ENCODE data around the gene REN. TPM values are rescaled to one million over a fixed set of nuclear protein-coding genes. Genes with fewer than 3 reads are reported as not detected.

REN gene
- total and polyA plus RNA-seq, 11 donors: not detected

DNA sequence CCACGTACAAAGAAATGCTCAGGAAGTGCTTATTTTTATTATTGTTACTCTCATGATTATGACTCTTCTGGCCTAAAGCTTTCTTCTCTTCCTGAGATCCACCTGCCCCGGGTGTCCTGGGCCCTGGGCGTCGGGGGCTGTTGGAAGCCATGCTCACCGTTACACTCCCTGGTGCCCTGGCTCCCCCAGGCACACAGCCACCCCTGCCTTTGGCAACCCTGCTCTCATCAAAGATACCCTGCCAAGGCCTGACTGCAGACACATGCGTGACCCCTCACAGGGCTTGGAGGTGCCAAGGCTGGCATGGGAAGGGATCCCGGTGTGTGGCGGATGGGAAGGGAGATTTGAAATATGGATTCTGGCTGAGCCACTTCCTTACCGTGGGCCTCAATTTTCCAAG is 33.4 kb upstream of the REN start:
- no peak overlapping the region for H3K4me3 ChIP-seq
- peaks cover 0 to 18% (median 0%) of the 10 kb centered on the region in 12 donors for H3K4me1 ChIP-seq
- intact Hi-C loops (cut with DNase I): no loop called here
- no peak for TF ChIP-seq CTCF (IDR thresholded peaks at IDR 0.05)
- TF ChIP-seq POLR2A (IDR thresholded peaks at IDR 0.05): no peak
- H3K36me3 ChIP-seq: no peaks in the 10 kb centered on the region
- WGBS, 4 donors: 68 to 83% (median 73%) methylated on average over 9 of the region's 9 CpGs
- ATAC-seq: peak in 3 of 4 donors; percentile 32 to 61 (median 54)
- DNase-seq: peak in 2 of 5 donors; percentile 13 to 44
- peaks cover 0 to 6% (median 0%) of the 10 kb centered on the region in 9 donors for H3K27me3 ChIP-seq
- H3K27ac ChIP-seq: peak overlapping the region in 1 of 12 donors; percentile 13
- H3K9me3 ChIP-seq: no peaks in the 10 kb centered on the region

DNA sequence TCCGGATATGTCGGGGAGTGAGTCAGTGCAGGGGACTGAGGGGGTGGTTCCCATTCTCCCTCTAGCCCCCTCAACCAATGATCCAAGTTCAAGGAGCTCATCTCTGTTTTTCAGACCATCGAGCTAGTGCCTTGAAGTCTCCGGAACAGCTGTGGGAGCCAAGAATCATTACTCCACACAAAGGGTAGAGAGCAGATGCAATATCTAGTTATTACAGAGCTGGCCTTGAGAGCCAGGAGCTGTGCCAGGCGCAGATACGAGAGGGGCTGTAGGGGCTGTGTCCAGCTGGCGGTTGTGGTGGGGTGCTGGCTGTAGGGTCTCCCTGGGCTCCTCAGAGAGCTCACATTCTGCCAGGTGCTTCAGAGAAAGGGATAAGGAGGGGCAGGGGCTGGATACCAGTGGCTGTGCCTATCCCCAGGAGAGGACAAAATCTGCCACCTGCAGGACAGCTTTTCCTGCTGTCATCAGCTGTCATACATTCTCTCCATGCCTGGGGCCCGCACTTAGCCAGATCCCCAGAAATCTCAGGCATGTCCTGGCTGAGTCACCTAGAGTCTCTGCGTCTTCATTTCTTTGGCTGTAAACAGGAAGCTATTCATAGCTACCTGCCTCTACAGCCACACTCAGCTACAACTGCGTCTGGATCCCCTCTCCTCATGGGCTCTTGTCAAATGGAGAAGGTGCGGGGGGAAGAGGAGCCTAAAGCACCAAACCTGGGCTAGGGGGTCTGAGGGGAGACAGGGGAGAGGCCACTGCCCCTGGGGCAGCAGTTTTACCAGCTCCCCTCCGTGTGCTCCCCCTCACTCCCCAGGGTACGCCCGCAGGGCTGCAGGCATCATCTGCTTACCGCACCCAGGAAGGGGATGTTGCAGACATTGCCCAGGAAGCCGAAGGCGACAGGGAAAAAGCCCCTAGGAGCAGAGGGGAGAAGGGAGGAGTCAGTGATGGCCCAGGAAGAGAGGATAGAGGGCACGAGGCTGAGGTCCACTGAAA is 32.5 kb upstream of the REN start:
- peak overlapping the region in 3 of 12 donors; percentile 13 to 50 (median 20) for H3K27ac ChIP-seq
- DNase-seq: peak in 2 of 5 donors; percentile 13 to 42

DNA sequence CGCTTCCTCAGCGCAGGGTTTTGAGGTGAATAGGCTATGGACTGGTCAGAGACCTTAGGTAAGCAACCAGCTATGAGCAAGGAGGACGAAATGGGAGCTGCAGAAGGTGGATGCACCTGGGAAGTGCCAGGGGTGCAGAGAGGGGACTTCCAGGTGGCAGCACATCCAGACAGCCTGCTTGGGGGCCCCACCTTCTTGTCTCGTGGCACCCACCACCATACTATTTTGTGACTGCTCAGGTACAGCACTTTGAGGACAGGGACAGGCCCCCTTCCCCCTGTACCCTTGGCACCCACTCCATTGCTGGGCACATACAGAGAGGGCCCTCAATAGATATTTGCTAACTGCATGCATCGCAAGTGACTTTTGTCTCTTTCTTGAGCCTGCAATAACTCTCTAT is 30.9 kb upstream of the REN start:
- TF ChIP-seq CTCF (IDR thresholded peaks at IDR 0.05) (no peak), POLR2A (IDR thresholded peaks at IDR 0.05) (no peak)
- peaks cover 0 to 10% (median 0%) of the 10 kb centered on the region in 9 donors for H3K27me3 ChIP-seq
- ATAC-seq: no peak
- intact Hi-C loops (cut with DNase I): no loop called here
- H3K9me3 ChIP-seq: no peaks in the 10 kb centered on the region
- no peak overlapping the region for H3K4me3 ChIP-seq
- no peak for DNase-seq
- WGBS, 4 donors: 88 to 91% (median 90%) methylated on average over 5 of the region's 5 CpGs
- no peaks in the 10 kb centered on the region for H3K36me3 ChIP-seq
- no peak overlapping the region for H3K27ac ChIP-seq
- H3K4me1 ChIP-seq: peaks cover 0 to 18% (median 0%) of the 10 kb centered on the region in 12 donors

More for the DNA sequence above, 32.5 kb upstream of the REN start:
- TF ChIP-seq CTCF (IDR thresholded peaks at IDR 0.05) (peak in 1 of 12 donors; percentile 15), POLR2A (IDR thresholded peaks at IDR 0.05) (no peak)
- peak; percentile 34 to 79 (median 68) for ATAC-seq
- peaks cover 0 to 5% (median 0%) of the 10 kb centered on the region in 9 donors for H3K27me3 ChIP-seq
- H3K9me3 ChIP-seq: no peaks in the 10 kb centered on the region
- 48 to 55% (median 51%) methylated on average over 15 to 18 of the region's 18 CpGs for WGBS, 4 donors
- intact Hi-C loops (cut with DNase I): no loop called here
- H3K36me3 ChIP-seq: no peaks in the 10 kb centered on the region
- H3K4me1 ChIP-seq: peaks cover 0 to 18% (median 0%) of the 10 kb centered on the region in 12 donors
- H3K4me3 ChIP-seq: no peak overlapping the region

Data from heart left ventricle (tissue), 16 donors.